GM13976 (cell line): ENCODE results near the gene SHISAL1.

ENCODE experiments used
- DNase-seq: peaks from one replicate; pipeline ENCODE4 v3.0.0; 2012; ENCODE audit warnings: low spot score
- CTCF ChIP-seq: IDR thresholded peaks from 2 replicates; pipeline ENCODE4 v1.5.1; 2012; ENCODE audit warnings: borderline replicate concordance, mild to moderate bottlenecking; ENCODE audit not compliant: insufficient read depth; ENCODE audit errors: extremely low read depth, missing control alignments, control extremely low read depth
- in situ Hi-C: fragments of 300-500 bp; cut with MboI; formaldehyde crosslinking; loops from one replicate; pipeline ENCODE4 v1.12.0; 2022; ENCODE audit warnings: low sequenced_read_pairs, mixed read lengths, inconsistent platforms; ENCODE audit not compliant: unreplicated experiment

The SHISAL1 gene

GRCh38 chr22:44270556-44270880 is 42.2 kb downstream of the SHISAL1 start:
- DNase-seq = no peak
- in situ Hi-C loops = no loop called here
- no peak for TF ChIP-seq CTCF

GRCh38 chr22:44269757-44270555 is 42.8 kb downstream of the SHISAL1 start:
- TF ChIP-seq CTCF = no peak
- in situ Hi-C loops = no loop called here
- no peak for DNase-seq

- no peak for DNase-seq
- in situ Hi-C loops = no loop called here
- TF ChIP-seq CTCF = no peak
Observed at GRCh38 chr22:44269117-44269498, 43.6 kb downstream of the SHISAL1 start.

- TF ChIP-seq CTCF = no peak
- in situ Hi-C loops = no loop called here
- no peak for DNase-seq
Observed at GRCh38 chr22:44268431-44269116, 44.2 kb downstream of the SHISAL1 start.

- in situ Hi-C loops = no loop called here
- TF ChIP-seq CTCF = no peak
Observed at GRCh38 chr22:44267856-44268255, 44.9 kb downstream of the SHISAL1 start.

GRCh38 chr22:44266796-44267760 is 45.7 kb downstream of the SHISAL1 start:
- in situ Hi-C loops = no loop called here
- no peak for DNase-seq
- no peak for TF ChIP-seq CTCF

More at GRCh38 chr22:44267856-44268255, 44.9 kb downstream of the SHISAL1 start:
- no peak for DNase-seq
